Esophagus muscularis mucosa (tissue), 3 donors: Measurements from ENCODE around the gene RNASET2.

Experiments
- CTCF ChIP-seq, 3 experiments: fragments of 200-600 bp in 2 of 3; fragments of 450-650 bp in 1 of 3; sonication (generic) in 2 of 3; IDR thresholded peaks; one replicate each; pipeline ENCODE4 v1.5.1; 2017 to 2019; ENCODE audit warnings: antibody characterized with exemption in 3 of 3, mild to moderate bottlenecking in 2 of 3, moderate library complexity in 1 of 3
- POLR2AphosphoS5 ChIP-seq, 2 donors: sonication (generic); formaldehyde crosslinking; IDR thresholded peaks; one replicate each; pipeline ENCODE4 v1.6.1; 2017; ENCODE audit warnings: antibody characterized with exemption in 2 of 2

GRCh38 chr6:166911248-166911677 lies 45.1 kb downstream of the RNASET2 start:
- TF ChIP-seq POLR2AphosphoS5 (IDR thresholded peaks at IDR 0.05) (no peak), CTCF (IDR thresholded peaks at IDR 0.05) (no peak)
